HEK293 (cell line): ENCODE measurements around the gene TSPAN9.

Experiments used
- CTCF ChIA-PET: fragments of 350-600 bp; formaldehyde crosslinking; extraction: SDS; loops from one replicate; lab custom pipeline; 2021; ENCODE audit warnings: antibody characterized with exemption; lab: Yijun Ruan, JAX
- POLR2A ChIA-PET: fragments of 300-600 bp; formaldehyde crosslinking; extraction: SDS; loops from one replicate; lab custom pipeline; 2020; ENCODE audit warnings: antibody characterized with exemption, inconsistent platforms; lab: Yijun Ruan, JAX
- H3K27ac ChIP-seq: fragments of 200-500 bp; sonication (Bioruptor generic); 2 replicates; pipeline ENCODE4 v1.5.1; 2014; ENCODE audit warnings: low read depth, low read length, control low read depth, inconsistent platforms; ENCODE audit errors: extremely low read depth
- H3K36me3 ChIP-seq, 2 experiments: fragments of 200-500 bp in 1 of 2; sonication (Bioruptor generic) in 1 of 2; 1 replicate in 1 of 2; 2 replicates in 1 of 2; pipeline ENCODE4 v1.5.1; 2014 to 2017; ENCODE audit warnings: inconsistent platforms in 2 of 2, low read length in 2 of 2; ENCODE audit not compliant: control insufficient read depth in 2 of 2, insufficient read depth in 1 of 2
- H3K4me1 ChIP-seq: fragments of 200-500 bp; sonication (Bioruptor generic); 2 replicates; pipeline ENCODE4 v1.5.1; 2014; ENCODE audit warnings: mild to moderate bottlenecking, low read length, inconsistent platforms; ENCODE audit not compliant: control insufficient read depth, insufficient read depth
- H3K4me3 ChIP-seq: 2 replicates; pipeline ENCODE4 v1.5.1; 2011; ENCODE audit warnings: low read depth, mild to moderate bottlenecking, control low read depth, low read length, moderate library complexity
- H3K9me3 ChIP-seq: fragments of 200-500 bp; sonication (Bioruptor generic); 2 replicates; pipeline ENCODE4 v1.5.1; 2014; ENCODE audit warnings: low read depth, low read length, inconsistent platforms; ENCODE audit not compliant: control insufficient read depth, insufficient read depth
- ATF2 ChIP-seq: fragments of 450-650 bp; formaldehyde crosslinking; IDR thresholded peaks from 2 replicates; pipeline ENCODE4 v1.5.1; 2016; ENCODE audit warnings: missing biosample characterization, missing genetic modification characterization, low read depth
- BCL11B ChIP-seq: fragments of 450-650 bp; formaldehyde crosslinking; IDR thresholded peaks from 2 replicates; pipeline ENCODE4 v1.5.1; 2016; ENCODE audit warnings: low read depth, missing biosample characterization, missing genetic modification characterization
- KLF1 ChIP-seq: fragments of 450-650 bp; formaldehyde crosslinking; IDR thresholded peaks from 2 replicates; pipeline ENCODE4 v1.5.1; 2016; ENCODE audit warnings: missing biosample characterization, missing genetic modification characterization
- KLF16 ChIP-seq: fragments of 450-650 bp; formaldehyde crosslinking; IDR thresholded peaks from 2 replicates; pipeline ENCODE4 v1.5.1; 2017; ENCODE audit warnings: missing biosample characterization, missing genetic modification characterization
- REPIN1 ChIP-seq: fragments of 450-650 bp; formaldehyde crosslinking; IDR thresholded peaks from 2 replicates; pipeline ENCODE4 v1.5.1; 2017; ENCODE audit warnings: missing biosample characterization, missing genetic modification characterization, low read depth
- SCRT2 ChIP-seq: fragments of 450-650 bp; formaldehyde crosslinking; IDR thresholded peaks from 2 replicates; pipeline ENCODE4 v1.5.1; 2016; ENCODE audit warnings: missing biosample characterization, missing genetic modification characterization
- SETDB1 ChIP-seq: IDR thresholded peaks from one replicate; pipeline ENCODE4 v1.6.1; 2017; ENCODE audit warnings: mild to moderate bottlenecking, low read length, moderate library complexity, mixed read lengths; ENCODE audit not compliant: insufficient read length
- WT1 ChIP-seq: fragments of 450-650 bp; formaldehyde crosslinking; IDR thresholded peaks from 2 replicates; pipeline ENCODE4 v1.5.1; 2016; ENCODE audit warnings: missing biosample characterization, missing genetic modification characterization
- ZBTB20 ChIP-seq: fragments of 450-650 bp; formaldehyde crosslinking; IDR thresholded peaks from 2 replicates; pipeline ENCODE4 v1.5.1; 2016; ENCODE audit warnings: missing biosample characterization, missing genetic modification characterization
- ZNF132 ChIP-seq: fragments of 450-650 bp; formaldehyde crosslinking; IDR thresholded peaks from 2 replicates; pipeline ENCODE4 v1.5.1; 2017; ENCODE audit warnings: missing biosample characterization, missing genetic modification characterization, borderline replicate concordance
- ZNF133 ChIP-seq: fragments of 450-650 bp; formaldehyde crosslinking; IDR thresholded peaks from 2 replicates; pipeline ENCODE4 v1.5.1; 2016; ENCODE audit warnings: missing biosample characterization, missing genetic modification characterization
- ZNF146 ChIP-seq: fragments of 450-650 bp; formaldehyde crosslinking; IDR thresholded peaks from 2 replicates; pipeline ENCODE4 v1.5.1; 2016; ENCODE audit warnings: missing biosample characterization, missing genetic modification characterization
- ZNF16 ChIP-seq: fragments of 450-650 bp; formaldehyde crosslinking; IDR thresholded peaks from 2 replicates; pipeline ENCODE4 v1.5.1; 2016; ENCODE audit warnings: low read depth, missing biosample characterization, missing genetic modification characterization
- ZNF175 ChIP-seq: fragments of 450-650 bp; formaldehyde crosslinking; IDR thresholded peaks from 2 replicates; pipeline ENCODE4 v1.5.1; 2016; ENCODE audit warnings: missing biosample characterization, missing genetic modification characterization
- ZNF214 ChIP-seq: fragments of 450-650 bp; formaldehyde crosslinking; IDR thresholded peaks from 2 replicates; pipeline ENCODE4 v1.5.1; 2017; ENCODE audit warnings: missing biosample characterization, mild to moderate bottlenecking, missing genetic modification characterization, borderline replicate concordance
- ZNF223 ChIP-seq: fragments of 450-650 bp; formaldehyde crosslinking; IDR thresholded peaks from 2 replicates; pipeline ENCODE4 v1.5.1; 2016; ENCODE audit warnings: missing biosample characterization, missing genetic modification characterization
- ZNF23 ChIP-seq: fragments of 450-650 bp; formaldehyde crosslinking; IDR thresholded peaks from 2 replicates; pipeline ENCODE4 v1.5.1; 2016; ENCODE audit warnings: missing biosample characterization, missing genetic modification characterization, borderline replicate concordance
- ZNF404 ChIP-seq: fragments of 450-650 bp; formaldehyde crosslinking; IDR thresholded peaks from 2 replicates; pipeline ENCODE4 v1.5.1; 2017; ENCODE audit warnings: missing biosample characterization, missing genetic modification characterization
- ZNF558 ChIP-seq: fragments of 450-650 bp; formaldehyde crosslinking; IDR thresholded peaks from 2 replicates; pipeline ENCODE4 v1.5.1; 2016; ENCODE audit warnings: missing biosample characterization, missing genetic modification characterization
- ZNF664 ChIP-seq: fragments of 450-650 bp; formaldehyde crosslinking; IDR thresholded peaks from 2 replicates; pipeline ENCODE4 v1.5.1; 2016; ENCODE audit warnings: missing biosample characterization, missing genetic modification characterization
- ZNF837 ChIP-seq: fragments of 450-650 bp; formaldehyde crosslinking; IDR thresholded peaks from 2 replicates; pipeline ENCODE4 v1.5.1; 2016; ENCODE audit warnings: missing biosample characterization, missing genetic modification characterization
- TF ChIP-seq, protein P1 (sequence below): fragments of 450-650 bp; formaldehyde crosslinking; IDR thresholded peaks from 2 replicates; pipeline ENCODE4 v1.5.1; 2017; ENCODE audit warnings: missing biosample characterization, missing genetic modification characterization
- TF ChIP-seq, protein P2 (sequence below): fragments of 450-650 bp; formaldehyde crosslinking; IDR thresholded peaks from 2 replicates; pipeline ENCODE4 v1.5.1; 2016; ENCODE audit warnings: missing biosample characterization, missing genetic modification characterization

TSPAN9 gene

GRCh38 chr12:3099146-3099545, 22.0 kb downstream of the TSPAN9 start:
- TF ChIP-seq ZNF133 (tag by site-specific recombination): peak; percentile 78
- no peak for TF ChIP-seq ZBTB20 (tag by site-specific recombination)
- TF ChIP-seq ZNF146 (tag by site-specific recombination): no peak
- TF ChIP-seq ATF2 (tag by site-specific recombination): no peak
- no peak for TF ChIP-seq ZNF23 (tag by site-specific recombination)
- TF ChIP-seq SETDB1: peak; percentile 84
- no peaks in the 10 kb centered on the region for H3K36me3 ChIP-seq
- CTCF ChIA-PET: interaction anchor here (1.3 kb wide), 1 partner anchor 176 kb away, joined by 3 read pairs; no protein-coding TSS in a partner anchor
- no peak overlapping the region for H3K4me3 ChIP-seq
- H3K4me1 ChIP-seq: peaks cover 4% of the 10 kb centered on the region
- H3K27ac ChIP-seq: no peak overlapping the region
- POLR2A ChIA-PET: no interaction called here
- no peaks in the 10 kb centered on the region for H3K9me3 ChIP-seq

DNA sequence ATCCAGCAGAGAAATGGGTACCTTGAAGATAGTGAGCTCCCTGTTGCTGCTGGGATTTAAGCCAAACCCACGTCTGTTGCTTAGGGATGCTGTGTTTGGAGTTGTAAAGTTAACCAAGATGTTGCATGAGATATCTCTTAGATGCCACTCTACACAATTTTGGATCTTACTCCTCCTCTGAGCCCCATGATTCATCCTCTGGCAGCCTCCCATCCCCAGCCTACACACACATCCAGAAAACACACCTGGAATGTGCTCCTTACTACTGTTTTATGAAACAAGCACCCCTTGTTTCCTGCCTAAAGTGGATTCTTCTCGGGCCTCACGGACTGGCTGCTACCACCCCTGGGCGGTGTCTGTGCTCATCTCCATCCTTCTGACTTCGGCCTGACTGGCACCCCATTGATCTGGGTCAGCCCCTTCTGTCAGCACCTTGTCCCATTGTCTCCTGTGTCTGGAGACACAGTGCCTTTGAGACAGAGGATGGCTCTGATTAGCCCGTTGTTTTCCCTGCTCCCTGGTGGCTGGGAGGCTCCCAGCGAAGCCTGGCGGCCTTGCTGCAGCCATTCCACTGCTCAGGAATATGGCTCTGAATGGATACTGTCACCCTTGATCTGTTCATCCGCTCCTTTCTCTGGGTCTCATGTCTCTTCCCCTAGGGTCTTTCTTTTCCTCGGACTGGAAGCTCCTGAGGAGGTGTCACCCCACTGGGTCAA, 24.3 kb downstream of the TSPAN9 start:
- Histone ChIP-seq H3K27ac (no peak overlapping the region), H3K4me1 (peaks cover 4% of the 10 kb centered on the region), H3K4me3 (no peak overlapping the region), H3K36me3 (no peaks in the 10 kb centered on the region)
- POLR2A ChIA-PET: interaction anchor here (0.6 kb wide), 1 partner anchor 23 kb away, joined by 3 read pairs; no protein-coding TSS in a partner anchor
- TF ChIP-seq ZNF132 (tag by site-specific recombination) (no peak), ZNF837 (tag by site-specific recombination) (no peak), WT1 (tag by site-specific recombination) (no peak)
- TF ChIP-seq, protein P1, sequence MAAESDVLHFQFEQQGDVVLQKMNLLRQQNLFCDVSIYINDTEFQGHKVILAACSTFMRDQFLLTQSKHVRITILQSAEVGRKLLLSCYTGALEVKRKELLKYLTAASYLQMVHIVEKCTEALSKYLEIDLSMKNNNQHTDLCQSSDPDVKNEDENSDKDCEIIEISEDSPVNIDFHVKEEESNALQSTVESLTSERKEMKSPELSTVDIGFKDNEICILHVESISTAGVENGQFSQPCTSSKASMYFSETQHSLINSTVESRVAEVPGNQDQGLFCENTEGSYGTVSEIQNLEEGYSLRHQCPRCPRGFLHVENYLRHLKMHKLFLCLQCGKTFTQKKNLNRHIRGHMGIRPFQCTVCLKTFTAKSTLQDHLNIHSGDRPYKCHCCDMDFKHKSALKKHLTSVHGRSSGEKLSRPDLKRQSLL (tag by site-specific recombination): no peak
- TF ChIP-seq, all 188 proteins: peak for 0
- no peaks in the 10 kb centered on the region for H3K9me3 ChIP-seq
- CTCF ChIA-PET: no interaction called here

DNA sequence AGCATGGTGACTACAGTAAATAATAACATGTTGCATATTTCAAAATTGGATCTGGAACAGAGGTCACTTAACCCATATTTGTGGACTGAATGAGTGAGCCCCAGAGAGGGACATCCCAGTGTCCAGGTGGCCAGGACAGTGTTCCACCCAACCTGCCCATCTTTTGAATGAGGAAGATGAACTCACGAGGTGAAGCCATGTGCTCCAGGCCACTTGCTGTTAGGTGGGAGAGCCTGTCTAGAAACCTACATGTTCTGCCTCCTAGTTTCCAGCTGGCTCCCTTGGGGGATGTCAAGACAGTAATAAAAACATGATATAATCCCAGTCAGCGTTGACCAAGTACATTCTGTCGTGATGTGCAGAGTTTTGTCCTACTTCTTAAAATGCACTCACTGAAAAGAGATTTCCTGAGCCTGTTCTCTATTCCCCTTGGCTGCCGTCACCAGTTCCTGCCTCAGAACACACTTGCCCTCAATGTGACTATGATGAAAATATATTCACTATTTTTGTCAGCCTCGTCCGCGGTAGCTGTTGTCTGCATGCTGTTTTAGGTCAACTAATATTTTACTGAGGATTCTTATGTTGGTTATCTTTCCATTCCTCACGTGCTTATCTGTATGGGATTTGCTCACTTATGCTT, 25.7 kb downstream of the TSPAN9 start:
- H3K36me3 ChIP-seq: no peaks in the 10 kb centered on the region
- no peak overlapping the region for H3K27ac ChIP-seq
- no peak for TF ChIP-seq ZNF404
- 0 out of 2 replicates have a peak, but pooled peaks have one; percentile 17 for TF ChIP-seq ZNF664 (tag by site-specific recombination)
- TF ChIP-seq ZNF214 (tag by site-specific recombination): no peak
- no peak for TF ChIP-seq SCRT2 (tag by site-specific recombination)
- ChIA-PET CTCF (interaction anchor here (0.6 to 1.0 kb wide), 2 partner anchors 9 to 29 kb away, joined by 3 to 4 read pairs; no protein-coding TSS in a partner anchor), POLR2A (interaction anchor here (0.7 kb wide), 1 partner anchor 30 kb away, joined by 4 read pairs; no protein-coding TSS in a partner anchor)
- H3K4me3 ChIP-seq: no peak overlapping the region
- H3K4me1 ChIP-seq: peaks cover 8% of the 10 kb centered on the region
- no peaks in the 10 kb centered on the region for H3K9me3 ChIP-seq

DNA sequence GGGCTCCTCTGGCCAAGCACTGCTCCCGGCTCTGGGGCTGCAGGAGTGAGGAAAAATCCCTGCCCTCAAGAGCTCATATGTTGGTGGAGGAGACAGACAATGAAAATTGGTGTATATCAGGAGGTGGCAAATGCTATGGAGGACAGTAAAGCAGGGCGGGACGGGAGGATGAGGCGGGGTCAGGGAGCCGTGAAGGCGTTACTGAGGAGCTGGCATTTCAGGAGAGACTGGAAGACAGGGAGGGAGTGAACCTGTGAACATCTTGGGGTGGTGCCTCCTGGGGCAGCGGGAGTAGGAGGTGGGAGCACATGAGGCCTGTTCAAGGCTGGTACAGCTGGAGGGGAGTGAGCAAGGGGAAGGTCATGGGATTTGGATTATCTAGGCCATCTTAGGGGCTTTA, 26.6 kb downstream of the TSPAN9 start:
- no peak overlapping the region for H3K4me3 ChIP-seq
- H3K36me3 ChIP-seq: no peaks in the 10 kb centered on the region
- ChIA-PET POLR2A (no interaction called here), CTCF (interaction anchor here (0.6 to 3.2 kb wide), 4 partner anchors 29 to 194 kb away, joined by 3 to 13 read pairs (median 3); no protein-coding TSS in a partner anchor)
- peaks cover 8% of the 10 kb centered on the region for H3K4me1 ChIP-seq
- no peak overlapping the region for H3K27ac ChIP-seq
- H3K9me3 ChIP-seq: no peaks in the 10 kb centered on the region
- TF ChIP-seq KLF16 (tag by site-specific recombination) (no peak), ZNF223 (tag by site-specific recombination) (no peak), ZNF16 (tag by site-specific recombination) (0 out of 2 replicates have a peak, but pooled peaks have one; percentile 29), ZNF175 (tag by site-specific recombination) (no peak), WT1 (tag by site-specific recombination) (peak; percentile 81), ZNF558 (no peak), REPIN1 (tag by site-specific recombination) (no peak), BCL11B (tag by site-specific recombination) (no peak), KLF1 (tag by site-specific recombination) (peak; percentile 71)
- TF ChIP-seq, protein P2, sequence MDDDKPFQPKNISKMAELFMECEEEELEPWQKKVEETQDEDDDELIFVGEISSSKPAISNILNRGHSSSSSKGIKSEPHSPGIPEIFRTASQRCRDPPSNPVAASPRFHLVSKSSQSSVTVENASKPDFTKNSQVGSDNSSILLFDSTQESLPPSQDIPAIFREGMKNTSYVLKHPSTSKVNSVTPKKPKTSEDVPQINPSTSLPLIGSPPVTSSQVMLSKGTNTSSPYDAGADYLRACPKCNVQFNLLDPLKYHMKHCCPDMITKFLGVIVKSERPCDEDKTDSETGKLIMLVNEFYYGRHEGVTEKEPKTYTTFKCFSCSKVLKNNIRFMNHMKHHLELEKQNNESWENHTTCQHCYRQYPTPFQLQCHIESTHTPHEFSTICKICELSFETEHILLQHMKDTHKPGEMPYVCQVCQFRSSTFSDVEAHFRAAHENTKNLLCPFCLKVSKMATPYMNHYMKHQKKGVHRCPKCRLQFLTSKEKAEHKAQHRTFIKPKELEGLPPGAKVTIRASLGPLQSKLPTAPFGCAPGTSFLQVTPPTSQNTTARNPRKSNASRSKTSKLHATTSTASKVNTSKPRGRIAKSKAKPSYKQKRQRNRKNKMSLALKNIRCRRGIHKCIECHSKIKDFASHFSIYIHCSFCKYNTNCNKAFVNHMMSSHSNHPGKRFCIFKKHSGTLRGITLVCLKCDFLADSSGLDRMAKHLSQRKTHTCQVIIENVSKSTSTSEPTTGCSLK (tag by site-specific recombination): no peak
